CD4-positive, alpha-beta T cell treated with Interleukin-4 for 1 hour (primary cell): ENCODE data around the gene MXRA8.
"Not testable (repeated sequence)": the region's sequence is repeated elsewhere in the genome, so short reads cannot be mapped to it uniquely, and the experiment has no call there.

Experiments used
- DNase-seq, 2 donors: peaks; one replicate each; pipeline ENCODE4 v3.0.0-alpha.2; 2020 to 2022

MXRA8 gene

DNA sequence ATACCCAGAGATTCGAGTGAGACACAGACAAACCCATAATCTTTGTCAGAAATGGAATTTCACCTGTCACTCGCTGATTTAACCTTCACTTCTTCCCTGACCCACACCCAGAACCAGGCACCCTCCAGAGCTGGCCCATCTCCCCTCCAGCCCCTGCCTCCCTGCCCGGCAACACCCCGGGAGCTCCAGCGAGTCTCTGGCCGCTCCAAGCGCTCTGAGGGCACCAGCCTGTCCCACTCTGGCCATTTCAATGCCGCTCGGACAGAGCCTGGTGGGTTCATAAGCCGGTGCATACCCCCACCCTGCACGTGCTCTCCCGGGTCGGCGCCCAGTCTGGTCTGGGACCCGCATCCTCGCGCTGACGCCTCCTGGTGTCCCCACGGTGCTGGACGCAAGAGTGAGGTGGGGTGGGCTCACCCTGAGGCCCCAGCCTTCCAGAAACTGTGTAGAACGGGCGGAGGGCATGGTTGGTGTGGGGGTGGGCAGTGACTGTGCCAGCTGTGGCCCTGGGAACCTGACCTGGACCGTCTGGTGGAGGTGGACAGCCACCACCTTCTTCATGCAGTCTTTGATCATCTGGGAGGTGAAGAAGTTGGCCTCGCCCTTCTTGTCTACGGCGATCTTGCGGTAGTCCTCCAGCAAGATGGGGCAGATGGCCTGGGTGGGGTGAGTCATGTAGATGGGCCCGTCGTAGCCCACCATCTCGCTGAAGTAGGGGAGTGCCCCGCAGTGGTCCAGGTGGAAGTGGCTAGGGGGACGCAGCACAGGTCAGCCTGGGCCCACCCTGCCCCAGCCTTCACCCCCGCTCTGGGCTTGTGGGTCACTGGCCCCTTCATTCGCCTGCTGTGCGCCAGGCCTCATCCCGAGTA is 39.3 kb downstream of the MXRA8 start:
- DNase-seq = no peak

DNA sequence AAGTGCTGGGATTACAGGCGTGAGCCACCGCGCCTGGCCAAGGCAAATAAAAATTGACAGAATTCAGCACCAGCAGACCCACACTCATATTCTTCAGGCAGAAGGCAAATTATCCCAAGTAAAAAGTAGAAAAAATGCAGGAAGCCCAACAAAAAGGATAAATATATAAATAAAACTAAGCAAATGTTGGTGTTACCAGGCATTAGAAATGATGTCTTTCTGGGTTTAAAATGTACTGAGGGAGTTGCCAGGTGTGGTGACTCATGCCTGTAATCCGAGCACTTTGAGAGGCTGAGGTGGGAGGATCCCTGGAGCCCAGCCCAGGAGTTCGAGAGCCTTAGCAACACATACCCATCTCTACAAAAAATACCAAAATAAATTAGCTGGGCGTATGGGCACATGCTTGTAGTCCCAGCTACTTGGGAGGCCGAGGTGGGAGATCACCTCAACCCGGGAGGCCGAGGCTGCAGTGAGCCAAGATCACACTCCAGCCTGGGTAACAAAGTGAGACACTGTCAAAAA is 40.2 kb downstream of the MXRA8 start:
- DNase-seq = no peak

DNA sequence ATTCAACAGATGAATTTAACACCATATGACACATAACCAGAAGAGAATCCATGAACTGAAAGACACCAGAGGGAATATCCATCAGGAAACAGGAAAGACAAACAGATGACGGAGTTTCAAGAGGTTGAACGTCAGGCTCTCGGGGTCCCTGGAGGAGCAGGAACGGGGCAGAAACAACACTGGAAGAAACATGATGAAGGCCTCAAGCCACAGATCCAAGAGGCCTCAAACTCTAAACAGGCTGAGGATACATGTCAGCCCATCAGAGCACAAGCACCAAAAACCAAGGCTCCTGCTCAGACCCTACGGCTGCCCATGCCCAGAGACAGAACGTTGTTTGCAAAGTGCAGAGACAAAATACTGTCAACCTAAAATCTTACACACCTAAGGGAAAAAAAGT is 40.9 kb downstream of the MXRA8 start:
- DNase-seq = no peak

DNA sequence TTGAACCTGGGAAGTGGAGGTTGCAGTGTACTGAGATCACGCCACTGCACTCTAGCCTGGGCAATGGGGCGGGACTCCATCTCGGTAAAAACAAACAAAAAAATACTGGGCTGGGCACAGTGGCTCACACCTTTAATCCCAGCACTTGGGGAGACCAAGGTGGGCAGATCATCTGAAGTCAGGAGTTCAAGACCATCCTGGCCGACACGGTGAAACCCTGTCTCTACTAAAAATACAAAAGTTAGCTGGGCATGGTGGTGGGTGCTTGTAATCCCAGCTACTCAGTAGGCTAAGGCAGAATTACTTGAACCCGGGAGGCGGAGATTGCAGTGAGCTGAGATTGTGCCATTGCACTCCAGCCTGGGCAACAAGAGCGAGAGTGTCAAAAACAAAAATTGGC is 42.2 kb downstream of the MXRA8 start:
- not testable (repeated sequence) for DNase-seq

DNA sequence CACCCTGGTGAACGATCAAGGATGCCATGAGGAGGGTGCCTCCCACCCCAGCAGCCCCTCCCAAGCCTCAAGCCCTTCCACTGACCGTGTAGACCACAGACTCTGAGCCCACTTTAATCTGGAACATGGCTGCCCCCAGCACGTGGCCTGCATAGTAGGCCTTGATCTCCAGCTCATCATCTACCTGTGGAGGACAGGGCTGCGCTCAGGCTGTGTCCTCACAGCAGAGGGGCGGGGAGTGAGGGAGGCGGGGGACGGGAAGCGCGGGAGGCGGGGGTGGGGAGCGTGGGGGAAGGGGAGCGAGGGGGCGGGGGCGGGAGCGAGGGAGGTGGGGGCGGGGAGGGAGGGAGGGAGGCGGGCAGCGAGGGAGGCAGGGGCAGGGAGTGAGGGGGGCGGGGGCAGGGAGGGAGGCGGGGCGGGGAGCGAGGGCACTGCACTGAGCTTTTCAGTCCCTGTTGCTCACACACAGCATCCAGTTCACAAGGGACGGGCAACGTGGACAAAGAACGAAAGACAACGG is 42.9 kb downstream of the MXRA8 start:
- DNase-seq = no peak

DNA sequence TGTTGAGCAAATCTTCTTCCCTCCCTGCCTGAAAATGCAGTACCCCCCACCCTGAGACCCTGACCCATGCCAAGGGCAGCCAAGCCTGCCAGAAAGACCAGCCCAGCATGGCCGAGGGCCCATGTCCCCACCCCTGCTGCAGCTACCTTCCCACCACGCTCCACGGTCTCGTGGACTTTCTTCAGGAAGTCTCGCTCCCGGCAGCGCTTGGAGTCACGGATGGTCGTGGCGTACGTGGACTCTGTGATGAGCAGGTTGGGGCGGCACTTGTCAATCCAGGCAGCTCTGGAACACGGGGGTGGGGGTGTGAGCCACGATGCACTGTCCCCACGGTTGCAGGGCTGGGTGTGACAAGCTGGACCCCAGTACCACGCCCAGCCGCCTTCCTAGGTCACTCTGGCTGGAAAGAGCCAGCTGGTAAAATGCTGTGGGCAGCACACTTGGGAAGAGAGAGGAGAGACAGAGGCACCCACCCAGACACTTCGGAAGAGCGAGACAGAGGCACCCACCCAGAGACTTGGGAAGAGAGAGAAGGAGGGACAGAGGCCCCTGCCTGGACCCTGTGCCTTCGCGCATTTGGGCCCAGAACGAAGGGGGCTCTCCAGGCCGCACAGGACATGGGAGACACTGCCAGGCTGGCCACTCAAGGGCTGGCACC is 43.5 kb downstream of the MXRA8 start:
- DNase-seq = no peak

DNA sequence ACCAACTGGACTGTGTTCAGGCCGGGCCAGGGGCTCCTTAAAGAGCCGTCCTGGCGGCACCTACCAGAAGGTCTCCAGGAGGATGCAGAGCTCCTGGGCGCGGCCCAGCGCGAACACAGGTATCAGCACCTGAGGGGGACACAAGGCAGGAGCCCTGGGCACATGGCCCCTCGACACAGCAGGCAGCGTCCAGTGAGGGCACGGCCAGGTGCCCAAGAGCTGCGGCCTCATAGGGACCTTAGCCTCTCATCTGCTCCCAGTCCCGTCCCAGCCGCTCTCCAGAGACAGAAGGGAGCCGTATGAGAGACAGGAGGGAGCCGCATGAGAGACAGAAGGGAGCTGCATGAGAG is 44.1 kb downstream of the MXRA8 start:
- DNase-seq = no peak

DNA sequence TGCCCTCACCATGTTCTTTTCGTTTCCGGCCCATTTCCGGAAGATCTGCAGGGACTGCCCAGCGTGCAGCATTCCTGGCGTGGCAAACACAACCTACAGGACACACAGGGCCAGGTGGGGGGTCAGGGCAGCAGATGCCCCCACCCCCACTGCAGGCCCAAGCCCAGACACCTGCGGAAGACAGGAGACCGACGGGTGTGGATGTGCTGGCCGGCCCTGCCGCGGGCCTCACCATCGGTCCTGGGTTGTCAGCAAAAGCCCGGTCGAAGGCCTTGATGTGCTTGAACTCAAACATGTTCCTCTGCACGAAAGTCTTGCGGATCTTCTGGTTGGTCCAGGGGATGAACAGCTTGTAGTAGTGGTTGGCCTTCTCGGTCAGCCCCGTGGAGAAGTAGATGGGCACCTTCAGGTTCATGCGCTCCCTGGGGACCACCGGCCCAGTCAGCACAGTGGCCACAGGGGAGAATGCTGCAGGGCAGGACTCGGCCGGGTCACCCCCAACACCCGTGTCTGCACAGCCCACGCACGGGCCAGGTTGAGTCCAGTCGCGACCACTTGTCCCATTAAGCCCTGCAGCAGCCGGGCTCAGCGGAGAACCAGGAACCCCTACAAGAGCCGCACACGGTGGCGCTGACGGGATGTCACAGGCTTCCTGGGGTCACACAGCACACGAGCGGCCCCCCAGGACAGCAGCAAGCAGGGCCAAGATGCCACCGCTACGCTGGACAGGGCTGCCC is 44.7 kb downstream of the MXRA8 start:
- DNase-seq = no peak

DNA sequence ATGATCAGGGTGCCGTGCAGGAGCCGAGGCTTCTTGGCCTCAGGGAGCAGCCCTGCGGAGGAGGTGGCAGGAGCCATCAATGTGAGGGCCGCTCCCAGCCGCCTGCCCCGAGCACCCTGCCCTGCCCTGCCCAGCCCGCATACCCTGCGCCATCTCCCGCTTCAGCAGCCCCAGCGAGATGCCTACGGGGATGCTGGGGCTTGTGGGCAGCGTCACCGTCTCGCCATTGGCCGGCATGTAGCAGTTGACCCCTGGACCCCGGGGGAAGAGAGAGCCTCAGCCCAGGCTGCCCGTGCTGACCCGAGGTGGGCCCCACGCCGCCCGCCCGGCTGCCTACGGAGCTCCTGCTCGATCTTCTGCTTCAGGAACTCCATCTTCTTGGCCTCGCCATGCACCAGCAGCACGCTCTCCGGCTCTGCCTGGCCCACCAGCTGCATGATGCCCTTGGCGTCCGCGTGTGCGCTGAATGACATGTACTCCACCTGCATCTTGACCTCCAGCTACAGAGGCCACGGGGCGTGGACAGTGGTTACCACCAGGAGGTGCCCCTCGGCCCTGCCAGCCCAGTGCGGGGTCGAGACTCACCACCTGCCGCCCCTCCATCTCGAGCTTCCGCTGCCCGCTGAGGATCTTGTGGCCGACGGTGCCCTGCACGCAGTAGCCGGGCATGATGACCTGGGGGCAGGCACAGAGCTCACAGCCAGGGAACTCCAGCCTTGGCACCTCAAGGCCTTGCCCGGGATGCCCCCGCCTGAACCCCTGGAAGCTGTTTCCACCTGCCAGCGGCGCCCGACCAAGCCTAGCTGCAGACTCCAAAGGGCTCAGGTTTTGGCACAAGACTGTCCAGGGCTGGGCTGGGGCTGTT is 45.7 kb downstream of the MXRA8 start:
- no peak for DNase-seq

DNA sequence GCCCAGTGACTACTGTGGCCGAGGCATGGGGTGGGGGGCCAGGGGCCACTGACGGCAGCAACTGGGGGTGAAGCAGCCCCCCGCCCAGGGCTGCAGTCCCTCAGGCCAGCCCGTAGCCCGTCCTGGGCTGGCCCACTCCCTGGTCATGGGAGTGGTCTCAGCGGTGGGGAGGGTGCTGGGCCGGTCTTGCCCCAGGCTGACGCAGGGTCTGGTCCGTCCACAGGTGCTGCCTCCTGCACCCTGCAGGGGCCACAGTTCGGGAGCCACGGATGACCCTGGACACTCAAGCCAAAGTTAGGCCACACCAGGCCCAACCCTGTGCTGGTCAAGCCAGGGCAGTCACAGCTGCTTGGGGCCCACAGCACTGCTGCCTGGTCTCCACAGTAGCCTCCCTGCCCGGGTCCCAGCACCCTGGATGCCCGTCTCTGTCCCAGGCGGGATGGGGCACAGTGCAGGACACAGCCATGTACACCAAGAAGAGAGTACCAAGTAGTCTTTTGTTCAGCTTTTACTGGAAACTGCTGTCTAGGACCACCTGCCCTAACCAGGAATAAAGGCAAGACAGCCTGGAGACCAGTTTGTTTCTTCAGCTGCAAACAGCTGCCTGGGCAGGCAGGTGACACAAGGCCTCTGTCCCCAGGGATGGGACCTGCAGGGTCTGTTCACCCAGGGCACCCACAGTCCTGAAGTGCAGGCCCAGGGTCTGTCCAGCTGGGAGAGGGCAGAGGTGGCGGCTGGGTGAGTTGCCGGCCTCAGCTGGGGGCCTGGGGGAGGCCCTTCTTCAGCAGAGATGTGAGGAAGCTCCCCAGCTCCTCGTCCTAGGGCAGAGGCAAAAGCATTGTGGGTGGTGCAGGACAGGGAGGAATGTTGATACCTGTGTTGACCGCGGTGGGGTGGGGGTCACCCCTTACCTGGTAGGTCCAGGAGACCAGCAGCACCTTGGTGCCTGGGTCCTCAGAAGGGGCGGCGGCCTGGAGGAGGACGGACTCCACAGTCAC is 46.9 kb downstream of the MXRA8 start:
- no peak for DNase-seq

DNA sequence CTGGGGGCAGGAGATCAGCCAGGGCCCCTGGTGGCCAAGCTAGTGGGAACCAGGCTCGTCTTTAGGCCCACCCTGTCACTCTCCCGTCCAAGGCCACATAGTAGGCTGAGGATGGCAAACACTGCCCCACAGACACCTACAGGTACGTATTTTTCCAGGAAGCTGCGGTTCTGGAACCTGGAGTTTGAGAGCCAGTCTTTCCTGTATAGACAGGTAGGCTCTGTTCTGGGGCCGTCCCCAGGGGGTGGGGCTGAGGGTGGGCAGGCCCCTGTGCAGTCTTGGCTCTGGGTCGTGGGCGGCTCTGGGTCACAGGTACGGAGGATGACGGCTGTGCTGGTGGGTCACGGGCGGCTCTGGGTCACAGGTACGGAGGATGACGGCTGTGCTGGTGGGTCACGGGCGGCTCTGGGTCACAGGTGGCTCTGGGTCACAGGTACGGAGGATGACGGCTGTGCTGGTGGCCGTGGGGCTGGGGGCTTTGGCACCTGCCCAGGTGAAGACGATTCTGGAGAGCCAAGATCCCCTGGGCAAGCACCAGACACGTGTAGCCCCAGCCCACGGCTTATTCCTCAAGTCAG is 47.8 kb downstream of the MXRA8 start:
- DNase-seq = no peak

DNA sequence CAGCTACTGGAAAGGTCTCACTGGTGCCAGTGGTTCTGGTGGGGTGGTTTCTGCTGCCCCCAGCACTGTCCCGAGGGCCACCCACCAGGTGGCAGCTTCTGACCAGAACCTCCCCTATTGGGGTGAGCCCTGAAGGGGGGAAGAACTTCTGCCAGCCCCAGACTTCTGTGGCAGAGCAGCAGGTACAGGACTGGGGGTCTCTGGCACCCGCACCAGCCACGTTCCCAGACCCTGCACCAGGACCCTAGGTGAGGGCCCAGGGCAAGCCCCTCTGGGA is 48.3 kb downstream of the MXRA8 start:
- no peak for DNase-seq

DNA sequence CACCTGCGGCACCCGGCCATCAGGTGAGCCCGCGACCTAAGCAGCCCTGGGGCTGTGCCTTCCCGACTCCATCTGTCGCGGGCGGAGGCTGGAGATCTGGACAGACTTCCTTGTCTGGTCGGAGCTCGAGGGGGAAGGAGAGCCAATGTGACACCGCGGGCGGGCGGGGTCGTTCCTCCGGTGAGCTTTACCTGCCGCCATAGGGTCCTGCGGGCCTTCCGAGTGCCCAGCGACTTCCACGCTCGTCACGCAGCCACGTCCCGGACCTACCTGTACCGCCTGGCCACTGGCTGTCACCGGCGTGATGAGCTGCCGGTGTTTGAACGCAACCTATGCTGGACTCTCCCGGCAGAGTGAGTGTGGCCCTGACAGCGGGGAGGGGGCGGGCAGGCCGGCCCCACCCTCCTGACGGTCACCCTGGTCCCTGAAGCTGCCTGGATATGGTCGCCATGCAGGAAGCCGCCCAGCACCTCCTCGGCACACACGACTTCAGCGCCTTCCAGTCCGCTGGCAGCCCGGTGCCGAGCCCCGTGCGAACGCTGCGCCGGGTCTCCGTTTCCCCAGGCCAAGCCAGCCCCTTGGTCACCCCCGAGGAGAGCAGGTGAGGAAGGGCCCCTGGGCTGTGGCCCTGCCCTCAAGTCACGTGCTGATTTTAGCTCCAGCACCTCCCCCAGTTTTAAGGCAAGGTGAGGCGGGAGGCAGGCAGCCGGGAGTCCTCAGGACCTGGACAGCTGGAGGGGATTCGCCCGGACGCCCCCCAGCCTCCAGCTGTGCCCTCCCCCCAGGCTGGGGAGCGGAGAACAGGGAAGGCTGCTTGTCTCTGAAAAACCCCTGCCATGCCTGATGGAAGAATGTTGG is 48.9 kb downstream of the MXRA8 start:
- no peak for DNase-seq

DNA sequence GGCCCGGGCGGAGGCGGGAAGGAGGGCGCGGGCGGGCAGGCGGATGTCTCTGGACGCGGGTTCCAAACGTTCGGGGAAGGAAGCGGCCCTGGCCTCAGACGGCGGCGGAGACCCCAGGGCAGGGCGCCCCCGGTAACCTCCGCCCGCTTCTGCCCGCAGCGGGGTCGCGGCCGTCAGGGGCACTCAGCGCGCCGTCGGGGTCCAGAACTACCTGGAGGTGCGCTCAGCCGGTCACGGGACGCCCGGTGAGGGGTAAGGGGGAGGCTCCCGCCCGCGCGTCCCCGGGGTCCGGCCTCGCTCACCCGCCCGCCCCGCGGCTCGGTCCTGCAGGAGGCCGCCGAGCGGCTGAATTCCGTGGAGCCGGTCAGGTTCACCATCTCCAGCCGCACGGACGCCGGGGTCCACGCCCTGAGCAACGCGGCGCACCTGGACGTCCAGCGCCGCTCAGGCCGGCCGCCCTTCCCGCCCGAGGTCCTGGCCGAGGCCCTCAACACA is 49.6 kb downstream of the MXRA8 start:
- no peak for DNase-seq

DNA sequence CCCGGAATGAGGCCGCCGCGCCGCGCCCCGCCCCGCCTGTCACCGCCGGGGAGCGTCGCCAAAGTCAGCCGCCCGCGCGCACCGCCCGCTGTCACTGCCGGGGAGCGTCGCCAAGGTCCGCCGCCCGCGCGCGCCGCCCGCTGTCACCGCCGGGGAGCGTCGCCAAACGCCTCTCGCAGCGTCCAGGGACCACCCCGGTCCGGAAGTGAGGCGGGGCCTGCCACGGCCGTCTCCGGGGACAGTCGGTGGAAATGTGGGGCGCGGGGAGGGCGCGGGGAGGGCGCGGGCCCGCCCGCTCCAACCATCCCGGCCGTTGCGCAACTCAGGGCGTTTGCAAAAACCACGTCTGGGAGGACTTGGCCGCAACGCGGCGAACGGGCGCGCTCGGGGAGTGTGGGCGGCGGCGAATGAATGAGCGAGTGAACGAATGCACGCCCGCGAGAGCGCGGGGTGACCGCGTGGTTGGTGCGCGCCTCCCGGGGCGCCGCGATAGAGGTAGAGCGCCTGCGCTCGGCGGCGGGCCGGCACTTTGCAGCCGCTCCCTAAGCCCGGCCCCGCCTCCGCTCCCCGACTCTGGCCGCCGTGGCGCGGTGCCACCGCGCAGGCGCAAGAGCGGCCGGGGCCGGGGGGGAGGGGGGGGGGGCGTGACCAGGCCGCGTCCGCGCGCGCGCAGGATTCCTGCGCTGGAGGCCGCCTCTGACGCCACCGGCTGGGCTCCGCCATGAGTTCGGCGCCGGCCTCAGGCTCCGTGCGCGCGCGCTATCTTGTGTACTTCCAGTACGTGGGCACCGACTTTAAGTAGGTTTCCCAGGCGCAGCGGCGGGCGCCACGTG is 50.2 kb downstream of the MXRA8 start, which contains the start of the genes ACAP3 and PUSL1:
ACAP3 (minus strand) TSS at position 8 of the 833 bp plus-strand sequence. CDS start 115 bp downstream, outside the sequence.
PUSL1 (plus strand) TSS at position 675 of the 833 bp plus-strand sequence; CDS start at position 722, 47 bp downstream.
- peak; percentile 90 to 91 for DNase-seq

DNA sequence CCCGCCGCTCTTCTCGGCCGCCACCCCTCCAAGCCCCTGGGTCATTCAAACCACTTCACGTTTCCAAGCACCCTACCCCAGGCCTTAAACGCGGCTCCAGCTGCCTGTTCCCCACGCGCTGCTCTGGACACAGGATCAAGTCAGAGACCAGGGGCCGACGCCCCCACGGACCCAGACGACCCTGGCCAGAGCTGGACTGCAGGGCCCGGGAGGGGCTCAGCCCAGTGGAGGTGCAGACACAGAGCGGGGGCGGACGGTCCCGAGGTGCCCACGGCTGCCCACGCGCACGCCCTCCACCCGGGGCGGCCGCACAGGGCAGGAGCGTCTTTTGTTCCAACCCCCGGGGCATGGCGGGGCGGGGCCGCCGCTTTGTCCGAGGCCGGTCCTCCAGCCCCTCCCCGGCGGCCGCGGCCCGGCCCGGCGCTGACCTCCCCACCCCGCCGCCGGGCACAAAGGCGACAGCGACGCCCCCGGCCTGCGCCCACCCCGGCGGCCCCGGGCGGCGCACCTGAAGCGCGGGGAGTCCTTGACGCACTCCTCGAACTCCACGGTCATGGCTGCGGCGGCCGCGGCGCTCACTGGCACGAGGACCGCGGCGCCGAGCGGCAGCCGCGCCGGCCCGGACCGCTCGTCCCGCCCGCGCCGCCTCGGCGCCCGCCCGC is 51.0 kb downstream of the MXRA8 start:
- DNase-seq = no peak

DNA sequence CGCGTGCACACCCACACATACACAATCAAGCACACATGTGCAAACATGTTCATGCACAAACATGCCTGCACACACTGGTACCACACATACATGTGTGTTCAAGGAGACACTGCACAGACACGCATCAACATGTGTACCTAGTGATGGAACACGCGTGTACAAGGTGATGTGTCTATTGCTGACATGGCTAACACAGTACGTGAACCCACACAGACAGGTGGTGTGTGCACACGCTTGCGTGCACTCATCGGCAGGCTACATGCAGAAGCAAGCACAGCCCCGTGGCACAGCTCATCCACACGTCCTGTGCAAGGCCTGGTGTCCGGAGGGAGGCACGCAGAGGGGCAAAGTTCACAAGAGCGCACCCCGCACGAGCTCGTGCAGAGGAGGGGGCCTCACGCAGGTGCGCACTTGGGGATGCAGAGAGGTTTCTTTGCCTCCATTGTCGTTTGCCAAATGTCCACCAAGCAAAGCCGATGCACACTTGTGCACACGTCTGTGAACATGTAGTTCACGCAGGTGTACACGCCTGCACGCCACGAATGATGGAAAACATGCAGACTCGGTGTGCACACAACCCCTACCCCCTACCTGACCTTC is 51.6 kb downstream of the MXRA8 start:
- DNase-seq = no peak
